ENCODE results near the gene CIDEA.

- TF ChIP-seq CTCF (IDR thresholded peaks at IDR 0.05) (no peak), EZH2 (IDR thresholded peaks at IDR 0.05; ENCODE audit: borderline replicate concordance, insufficient read depth, low read depth, low read length, poor library complexity, severe bottlenecking) (no peak)
These were observed 47.3 kb downstream of the CIDEA start for GRCh38 chr18:12301263-12302005.

All from B cell (primary cell).